Smooth muscle cell (in vitro differentiated cells): ENCODE data around the gene CSF2RB. TPM values are rescaled to one million over a fixed set of nuclear protein-coding genes. Genes with fewer than 3 reads are reported as not detected.

Experiments used
- DNase-seq: peaks from one replicate; lab custom pipeline; 2025; ENCODE audit not compliant: unreplicated experiment; lab: John Stamatoyannopoulos, UW
- H2AFZ ChIP-seq: fragments of 200-600 bp; sonication (generic); 2 replicates; pipeline ENCODE4 v1.6.0; 2016; ENCODE audit warnings: antibody characterized with exemption, low read depth, mild to moderate bottlenecking
- H3F3A ChIP-seq: fragments of 200-600 bp; sonication (generic); 2 replicates; pipeline ENCODE4 v1.6.0; 2017; ENCODE audit warnings: antibody characterized with exemption, low read depth
- H3K27ac ChIP-seq: fragments of 200-600 bp; sonication (generic); 2 replicates; pipeline ENCODE4 v1.5.1; 2016; ENCODE audit warnings: low read depth, mild to moderate bottlenecking
- H3K27me3 ChIP-seq: fragments of 200-600 bp; sonication (generic); 2 replicates; pipeline ENCODE4 v1.6.1; 2016; ENCODE audit warnings: low read depth, mild to moderate bottlenecking
- H3K36me3 ChIP-seq: fragments of 200-600 bp; sonication (generic); 2 replicates; pipeline ENCODE4 v1.5.1; 2016; ENCODE audit warnings: low read depth
- H3K4me1 ChIP-seq: fragments of 200-600 bp; sonication (generic); 2 replicates; pipeline ENCODE4 v1.5.1; 2016; ENCODE audit warnings: low read depth
- H3K4me2 ChIP-seq: fragments of 200-600 bp; sonication (generic); 2 replicates; pipeline ENCODE4 v1.6.0; 2016; ENCODE audit warnings: mild to moderate bottlenecking
- H3K4me3 ChIP-seq: fragments of 200-600 bp; sonication (generic); 2 replicates; pipeline ENCODE4 v1.5.1; 2016; ENCODE audit warnings: mild to moderate bottlenecking
- H3K79me2 ChIP-seq: fragments of 200-600 bp; sonication (generic); 2 replicates; pipeline ENCODE4 v1.6.0; 2016; ENCODE audit warnings: low read depth, mild to moderate bottlenecking
- H3K9ac ChIP-seq: fragments of 200-600 bp; sonication (generic); 2 replicates; pipeline ENCODE4 v1.6.0; 2016; ENCODE audit warnings: low read depth
- H3K9me3 ChIP-seq: fragments of 200-600 bp; sonication (generic); replicated peaks from 2 replicates; pipeline ENCODE4 v1.5.1; 2016; ENCODE audit warnings: low read depth
- H4K20me1 ChIP-seq: fragments of 200-600 bp; sonication (generic); 2 replicates; pipeline ENCODE4 v1.6.0; 2016; ENCODE audit warnings: low read depth
- CTCF ChIP-seq: fragments of 200-600 bp; sonication (generic); IDR thresholded peaks from 2 replicates; pipeline ENCODE4 v1.5.1; 2017; ENCODE audit warnings: borderline replicate concordance, mild to moderate bottlenecking, antibody characterized with exemption; ENCODE audit not compliant: insufficient read depth, poor library complexity, severe bottlenecking
- WGBS: methylation state at CpG from one replicate; pipeline ENCODE4 v1.1.7; 2016; ENCODE audit warnings: low lambda C conversion rate; 5-methylcytosine and 5-hydroxymethylcytosine counted together
- polyA plus RNA-seq: library from polyadenylated mRNA; unstranded; fragments of >200 nt; fragmentation: Nextera tagmentation; extraction: Ambion mirVana; gene quantifications from 2 replicates; pipeline ENCODE4 v1.2.1, GENCODE V29; 2016
- total RNA-seq: library from RNA; depleted of rRNA; stranded (reverse); fragments of >200 nt; gene quantifications from 2 replicates; pipeline ENCODE4 v1.2.3, GENCODE V29; 2014

CSF2RB gene
- total and polyA plus RNA-seq, 2 experiments from 2014 or later, result 0.43 TPM; not detected in 1

DNA sequence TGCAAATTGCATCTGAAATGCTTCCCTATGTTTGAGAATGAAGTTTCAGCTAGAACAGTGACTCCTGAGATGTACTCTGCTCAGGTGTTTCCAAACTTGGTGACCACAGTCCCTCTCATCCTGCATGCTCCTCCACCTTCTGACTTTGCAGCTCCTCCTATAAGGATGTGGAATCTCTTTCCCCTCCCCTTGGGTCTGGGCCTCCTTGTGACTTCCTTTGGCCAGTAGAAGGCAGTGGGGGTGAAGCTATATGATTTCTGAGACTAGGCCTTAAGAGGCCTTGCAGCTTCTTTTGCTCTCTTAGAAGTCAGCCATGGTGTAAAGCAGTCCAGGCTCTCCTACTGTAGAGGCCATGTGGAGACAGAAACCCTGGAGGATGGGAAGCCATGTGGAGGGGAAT, 50.7 kb downstream of the CSF2RB start:
- H3K27ac ChIP-seq, result no peak overlapping the region
- H3K27me3 ChIP-seq, result peaks cover 4% of the 10 kb centered on the region
- no peaks in the 10 kb centered on the region for H3F3A ChIP-seq
- DNase-seq, result no peak
- H3K4me3 ChIP-seq, result no peak overlapping the region
- no peaks in the 10 kb centered on the region for H3K79me2 ChIP-seq
- no peaks in the 10 kb centered on the region for H4K20me1 ChIP-seq
- no peak for TF ChIP-seq CTCF
- H3K9me3 ChIP-seq, result no peaks in the 10 kb centered on the region
- no peaks in the 10 kb centered on the region for H3K36me3 ChIP-seq
- no peak overlapping the region for H3K4me2 ChIP-seq
- H3K4me1 ChIP-seq, result peaks cover 3% of the 10 kb centered on the region
- no peak overlapping the region for H3K9ac ChIP-seq
- H2AFZ ChIP-seq, result no peak overlapping the region

DNA sequence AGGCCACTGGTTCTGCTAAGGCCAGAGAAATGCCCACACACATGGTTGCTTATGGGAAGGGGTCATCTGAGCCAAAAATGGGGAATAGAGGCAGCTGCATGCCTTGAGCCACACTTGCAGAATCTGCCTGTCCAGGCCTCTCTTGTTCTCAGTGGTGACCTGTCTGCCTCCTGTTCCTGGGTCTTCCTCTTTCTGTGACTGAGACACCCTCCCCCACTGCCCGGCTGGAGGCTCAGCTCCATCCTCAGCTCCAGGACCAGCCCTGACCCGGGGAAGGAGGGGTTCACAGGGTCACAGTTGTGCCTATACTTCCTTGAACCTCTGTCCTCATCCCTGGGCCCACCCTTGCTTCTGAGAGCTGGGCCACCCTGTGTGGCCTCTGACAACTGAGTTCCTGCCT, 52.3 kb downstream of the CSF2RB start:
- peaks cover 4% of the 10 kb centered on the region for H3K27me3 ChIP-seq
- H3K27ac ChIP-seq, result no peak overlapping the region
- H3K79me2 ChIP-seq, result no peaks in the 10 kb centered on the region
- H3K36me3 ChIP-seq, result no peaks in the 10 kb centered on the region
- H4K20me1 ChIP-seq, result no peaks in the 10 kb centered on the region
- no peaks in the 10 kb centered on the region for H3K9me3 ChIP-seq
- H3K4me2 ChIP-seq, result no peak overlapping the region
- H3K4me3 ChIP-seq, result no peak overlapping the region
- no peak for DNase-seq
- 86% methylated on average over 2 of the region's 2 CpGs for WGBS
- TF ChIP-seq CTCF, result no peak
- no peak overlapping the region for H2AFZ ChIP-seq
- H3K9ac ChIP-seq, result no peak overlapping the region
- no peaks in the 10 kb centered on the region for H3F3A ChIP-seq
- H3K4me1 ChIP-seq, result peaks cover 3% of the 10 kb centered on the region

DNA sequence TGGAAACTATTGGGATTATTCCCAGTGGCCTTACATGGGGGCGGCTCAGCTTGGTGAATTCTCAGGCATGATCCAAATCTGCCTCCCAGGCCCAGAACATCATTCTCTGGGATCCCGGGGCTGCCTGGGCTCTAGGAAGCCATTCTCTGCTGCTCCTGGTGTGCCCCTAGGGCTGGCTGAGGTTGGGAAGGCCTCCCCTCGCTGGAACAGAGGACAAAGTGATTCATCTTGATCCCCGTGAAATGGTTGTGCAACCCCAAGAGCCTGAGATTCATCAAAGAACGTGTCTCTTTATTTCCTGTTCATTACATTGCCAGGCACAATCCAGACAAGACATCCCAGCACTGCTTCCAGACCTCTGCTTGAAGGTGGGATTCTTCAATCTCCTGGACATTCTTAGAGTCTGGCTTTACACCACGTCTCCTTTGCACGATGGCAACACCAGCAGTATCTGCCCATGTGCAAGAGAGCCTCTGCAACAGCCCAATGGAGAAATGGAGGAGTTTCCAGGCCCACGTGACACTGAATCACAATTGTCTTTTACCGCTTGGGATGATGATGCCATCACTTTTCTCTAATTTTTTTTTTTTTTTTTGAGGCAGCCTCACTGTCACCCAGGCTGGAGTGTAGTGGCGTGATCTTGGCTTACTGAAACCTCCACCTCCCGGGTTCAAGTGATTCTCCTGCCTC, 53.6 kb downstream of the CSF2RB start:
- Histone ChIP-seq H2AFZ (no peak overlapping the region), H3K36me3 (no peaks in the 10 kb centered on the region)
- DNase-seq, result no peak

More for the DNA sequence above, 53.6 kb downstream of the CSF2RB start:
- H3F3A ChIP-seq, result no peaks in the 10 kb centered on the region
- no peak overlapping the region for H3K27ac ChIP-seq
- H3K4me3 ChIP-seq, result no peak overlapping the region
- H4K20me1 ChIP-seq, result no peaks in the 10 kb centered on the region
- no peak overlapping the region for H3K9ac ChIP-seq
- H3K4me1 ChIP-seq, result peaks cover 3% of the 10 kb centered on the region
- H3K79me2 ChIP-seq, result no peaks in the 10 kb centered on the region
- 80% methylated on average over 11 of the region's 11 CpGs for WGBS
- H3K4me2 ChIP-seq, result no peak overlapping the region
- H3K27me3 ChIP-seq, result peaks cover 4% of the 10 kb centered on the region
- H3K9me3 ChIP-seq, result no peaks in the 10 kb centered on the region
- no peak for TF ChIP-seq CTCF
